Measurements from ENCODE around the gene POLK.
"Not testable (repeated sequence)": the region's sequence is repeated elsewhere in the genome, so short reads cannot be mapped to it uniquely, and the experiment has no call there.

Gene POLK

GRCh38 chr5:75511435-75512382 is at the start of gene POLK, which contains the start of gene CERT1:
Gene POLK (plus strand): TSS chr5:75511891.
Gene CERT1 (minus strand): TSS chr5:75511629. CDS start chr5:75511207, 422 bp downstream.
- peak; percentile 98 to 99 for DNase-seq

- no peak for DNase-seq
Observed at GRCh38 chr5:75463726-75464125, 48.0 kb upstream of the POLK start.

GRCh38 chr5:75465480-75465879 is 46.2 kb upstream of the POLK start:
- DNase-seq, result no peak

- no peak for DNase-seq
Observed at GRCh38 chr5:75466006-75466716, 45.5 kb upstream of the POLK start.

- DNase-seq, result no peak
Observed at GRCh38 chr5:75468593-75468992, 43.1 kb upstream of the POLK start.

GRCh38 chr5:75469017-75469416 is 42.7 kb upstream of the POLK start:
- no peak for DNase-seq

GRCh38 chr5:75471193-75471592 is 40.5 kb upstream of the POLK start:
- DNase-seq, result no peak

- DNase-seq, result no peak
Observed at GRCh38 chr5:75472973-75473372, 38.7 kb upstream of the POLK start.

GRCh38 chr5:75473463-75473862 is 38.2 kb upstream of the POLK start:
- no peak for DNase-seq

- DNase-seq, result no peak
Observed at GRCh38 chr5:75475364-75475763, 36.3 kb upstream of the POLK start.

- no peak for DNase-seq
Observed at GRCh38 chr5:75481024-75481423, 30.7 kb upstream of the POLK start.

- no peak for DNase-seq
Observed at GRCh38 chr5:75482482-75482881, 29.2 kb upstream of the POLK start.

- peak; percentile 3 to 27 for DNase-seq
Observed at GRCh38 chr5:75484605-75485004, 27.1 kb upstream of the POLK start.

- not testable (repeated sequence) for DNase-seq
Observed at GRCh38 chr5:75489847-75490246, 21.8 kb upstream of the POLK start.

GRCh38 chr5:75491621-75492020 is 20.1 kb upstream of the POLK start:
- no peak for DNase-seq

GRCh38 chr5:75496026-75496425 is 15.7 kb upstream of the POLK start:
- no peak for DNase-seq

GRCh38 chr5:75498208-75498777 is 13.4 kb upstream of the POLK start:
- no peak for DNase-seq

- DNase-seq, result not testable (repeated sequence)
Observed at GRCh38 chr5:75498875-75499274, 12.8 kb upstream of the POLK start.

GRCh38 chr5:75505112-75505511 is 6.6 kb upstream of the POLK start:
- not testable (repeated sequence) for DNase-seq

GRCh38 chr5:75507841-75508240 is 3.9 kb upstream of the POLK start:
- no peak for DNase-seq

- DNase-seq, result peak in 1 of 2 experiments; percentile 3
Observed at GRCh38 chr5:75509546-75509945, 2.1 kb upstream of the POLK start.

- DNase-seq, result peak; percentile 19 to 26
Observed at GRCh38 chr5:75509956-75510355, 1.7 kb upstream of the POLK start.

- DNase-seq, result peak; percentile 10 to 40
Observed at GRCh38 chr5:75510417-75510835, 1.3 kb upstream of the POLK start.
